Left renal pelvis (tissue), 4 donors: ENCODE measurements around the gene E2F3. TPM values are rescaled to one million over a fixed set of nuclear protein-coding genes. Genes with fewer than 3 reads are reported as not detected.
"Not testable (repeated sequence)": the region's sequence is repeated elsewhere in the genome, so short reads cannot be mapped to it uniquely, and the experiment has no call there.

Experiments
- DNase-seq, 4 donors: peaks; one replicate each; pipeline ENCODE4 v3.0.0-alpha.2; 2013; ENCODE audit warnings: low read depth in 4 of 4, low spot score in 3 of 4
- polyA plus RNA-seq, 4 donors: library from polyadenylated mRNA; unstranded; fragments of 120-200 nt; gene quantifications; one replicate each; pipeline ENCODE4 v1.2.1, GENCODE V29; 2013; ENCODE audit not compliant: insufficient read length in 4 of 4

E2F3 gene
- polyA plus RNA-seq, 4 donors, result 8.3 to 20.1 (median 19.4) TPM

DNA sequence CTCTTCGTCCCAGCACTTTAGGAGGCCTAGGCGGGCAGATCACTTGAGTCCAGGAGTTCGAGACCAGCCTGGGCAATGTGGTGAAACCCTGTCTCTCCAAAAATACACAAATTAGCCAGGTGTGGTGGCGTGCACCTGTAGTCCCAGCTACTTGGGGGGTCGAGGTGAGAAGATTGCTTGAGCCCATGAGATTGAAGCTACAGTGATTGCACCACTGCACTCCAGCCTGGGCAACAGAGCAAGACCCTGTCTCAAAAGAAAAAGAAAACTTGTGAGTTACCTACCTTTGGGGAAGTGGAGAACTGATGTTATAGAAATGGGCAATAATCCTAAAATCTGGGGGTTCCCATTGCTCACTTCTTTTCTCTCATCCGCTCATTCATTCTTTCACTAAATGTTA, 58.0 kb downstream of the E2F3 start:
- no peak for DNase-seq

DNA sequence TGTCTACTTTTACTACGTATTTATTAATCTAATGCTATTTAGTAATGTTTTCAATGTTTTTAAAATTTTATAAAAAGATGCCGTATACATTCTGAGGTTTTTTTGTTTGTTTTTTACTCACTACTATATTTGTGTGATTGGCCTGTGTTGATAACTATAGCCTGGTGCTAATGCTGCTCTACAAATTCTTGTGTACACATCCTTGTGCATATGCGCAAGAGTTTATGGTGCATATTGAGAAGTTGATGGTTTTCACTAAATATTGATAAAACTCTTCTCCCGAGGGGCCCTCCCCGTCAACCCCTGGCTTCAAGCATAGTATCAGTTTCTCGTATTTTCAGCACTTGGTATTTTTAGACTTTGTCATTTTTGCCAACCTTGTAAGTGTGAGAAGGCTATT, 59.9 kb downstream of the E2F3 start:
- DNase-seq, result no peak

DNA sequence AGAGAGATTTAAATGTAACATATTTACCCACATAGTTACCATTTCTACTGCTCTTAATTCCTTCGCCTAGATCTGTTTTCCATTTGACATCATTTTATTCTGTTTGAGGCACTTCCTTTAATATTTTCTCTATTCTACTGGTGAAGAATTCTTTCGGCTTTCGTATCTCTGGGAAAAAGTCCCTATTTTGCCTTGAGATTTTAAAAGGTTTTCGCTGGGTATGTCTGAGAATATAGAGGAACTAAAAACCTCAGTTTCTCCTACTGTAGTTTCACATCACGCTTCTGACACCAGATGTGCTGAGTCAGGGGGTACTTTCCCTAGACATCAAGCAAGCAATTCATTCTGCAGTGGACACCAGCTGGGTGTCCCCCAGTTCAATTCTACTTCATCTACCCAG, 61.7 kb downstream of the E2F3 start:
- no peak for DNase-seq

DNA sequence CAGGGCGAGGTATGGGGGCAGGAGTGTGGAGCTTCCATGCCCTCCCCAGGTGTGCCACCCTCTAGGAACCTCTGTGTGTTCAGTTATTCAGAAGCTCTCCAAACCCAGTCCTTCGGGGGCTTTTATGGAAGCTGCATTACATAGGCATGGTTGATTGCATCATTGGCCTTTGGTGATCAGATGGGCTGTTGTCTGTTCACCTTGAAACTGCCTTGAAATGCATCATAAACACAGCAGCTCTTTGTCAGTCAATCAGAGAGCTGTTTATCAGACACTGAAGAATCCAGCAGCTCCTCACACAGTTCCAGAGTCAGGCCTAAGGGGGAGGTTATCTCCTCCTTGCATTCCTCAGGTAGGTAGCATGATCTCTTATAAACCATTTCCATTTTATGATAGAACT, 62.4 kb downstream of the E2F3 start:
- DNase-seq, result no peak

DNA sequence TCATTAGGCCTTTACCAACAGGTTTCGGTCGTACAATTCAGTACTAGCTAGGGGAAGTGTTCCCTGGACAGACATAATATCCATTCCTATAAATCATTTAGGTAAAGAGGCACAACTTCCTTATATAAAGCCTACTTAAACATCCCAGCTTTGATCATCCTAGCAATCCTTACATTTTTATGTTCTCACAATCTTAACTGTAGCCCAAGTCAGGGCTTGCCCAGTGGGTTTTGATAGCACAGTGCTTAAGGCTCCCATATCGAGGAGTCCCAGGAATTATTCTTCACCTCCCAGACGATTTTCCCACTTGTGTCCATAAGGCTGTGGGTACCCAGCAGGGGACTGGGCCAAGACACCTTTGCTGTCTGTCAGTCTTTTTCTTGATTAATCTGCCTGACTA, 63.2 kb downstream of the E2F3 start:
- DNase-seq, result no peak

DNA sequence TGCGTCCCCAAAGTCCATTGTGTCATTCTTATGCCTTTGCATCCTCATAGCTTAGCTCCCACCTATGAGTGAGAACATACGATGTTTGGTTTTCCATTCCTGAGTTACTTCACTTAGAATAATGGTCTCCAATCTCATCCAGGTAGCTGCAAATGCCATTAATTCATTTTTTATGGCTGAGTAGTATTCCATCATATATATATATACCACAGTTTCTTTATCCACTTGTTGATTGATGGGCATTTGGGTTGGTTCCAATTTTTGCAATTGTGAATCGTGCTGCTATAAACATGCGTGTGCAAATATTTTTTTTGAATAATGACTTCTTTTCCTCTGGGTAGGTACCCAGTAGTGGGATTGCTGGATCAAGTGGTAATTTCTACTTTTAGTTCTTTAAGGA, 63.9 kb downstream of the E2F3 start:
- not testable (repeated sequence) for DNase-seq

DNA sequence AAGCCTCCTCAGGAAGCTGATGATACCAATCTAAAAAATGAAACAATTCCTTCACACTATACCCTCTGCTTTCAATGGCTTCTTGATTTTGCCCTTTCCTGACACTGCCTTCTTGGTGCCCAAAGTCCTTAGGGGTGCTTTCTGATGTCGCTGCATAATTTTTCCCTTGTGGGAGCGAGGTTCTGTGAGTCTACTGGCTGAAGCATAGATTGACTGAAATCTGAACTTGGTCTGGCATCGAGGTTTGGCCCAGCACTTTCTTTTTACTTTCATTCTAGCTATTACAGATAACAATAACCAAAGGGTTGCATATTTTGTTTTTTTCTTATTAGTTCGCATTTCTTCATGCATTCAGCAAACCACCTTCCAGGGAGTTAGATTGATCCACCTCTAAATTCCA, 65.8 kb downstream of the E2F3 start:
- DNase-seq, result no peak

DNA sequence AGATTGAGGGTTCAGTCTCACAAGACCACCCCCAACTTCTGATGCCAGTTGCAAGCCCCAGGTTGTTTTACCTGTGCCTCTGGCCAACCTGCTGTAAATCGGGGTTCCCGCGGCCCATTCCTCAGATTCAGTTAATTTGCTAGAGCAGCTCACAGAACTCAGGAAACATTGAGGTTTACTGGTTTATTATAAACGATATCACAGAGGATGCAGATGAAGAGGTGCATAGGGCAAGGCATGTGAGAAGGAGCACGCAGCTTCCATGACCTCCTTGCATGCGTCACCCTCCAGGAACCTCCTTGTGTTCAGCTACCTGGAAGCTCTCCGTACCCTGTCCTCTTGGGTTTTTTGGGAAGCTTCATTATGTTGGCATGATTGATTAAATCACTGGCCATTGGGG, 66.5 kb downstream of the E2F3 start:
- no peak for DNase-seq

DNA sequence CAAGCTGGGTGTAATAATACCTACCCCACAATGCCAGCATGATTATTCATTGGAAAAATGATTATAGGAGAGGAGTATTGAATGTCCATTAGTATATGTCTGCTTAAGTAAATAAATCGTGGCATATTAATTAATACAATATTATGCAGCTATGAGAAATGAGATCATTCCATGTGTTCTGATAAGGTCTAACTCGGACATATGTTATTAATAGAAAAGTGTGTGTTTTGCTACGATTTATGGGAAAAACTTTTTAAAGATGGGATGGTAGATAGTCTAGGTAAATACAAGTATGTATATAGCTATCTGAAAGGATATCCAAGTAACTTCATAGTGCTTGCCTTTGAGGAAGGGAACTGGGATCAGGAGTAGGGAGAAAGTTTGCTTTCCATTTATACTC, 71.1 kb downstream of the E2F3 start:
- DNase-seq, result no peak

DNA sequence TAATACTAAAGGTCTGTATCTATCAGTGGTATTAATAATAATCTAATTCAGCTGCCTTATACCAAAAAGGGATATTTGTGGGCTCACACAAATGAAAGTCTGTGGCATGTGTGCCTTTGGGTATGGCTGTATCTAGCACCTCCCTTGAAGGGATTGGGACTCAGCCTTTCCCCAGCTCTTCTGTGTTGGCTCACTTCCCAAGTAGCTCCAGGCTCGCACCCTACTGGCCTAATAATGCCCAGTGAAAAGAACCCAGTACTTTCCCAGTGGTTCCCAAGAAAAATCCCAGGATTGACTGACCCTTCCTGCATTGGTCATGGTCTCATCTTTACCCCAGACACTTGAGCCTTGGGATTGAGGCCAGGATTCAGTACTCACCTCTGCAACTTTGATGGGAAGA, 71.8 kb downstream of the E2F3 start:
- DNase-seq, result no peak

DNA sequence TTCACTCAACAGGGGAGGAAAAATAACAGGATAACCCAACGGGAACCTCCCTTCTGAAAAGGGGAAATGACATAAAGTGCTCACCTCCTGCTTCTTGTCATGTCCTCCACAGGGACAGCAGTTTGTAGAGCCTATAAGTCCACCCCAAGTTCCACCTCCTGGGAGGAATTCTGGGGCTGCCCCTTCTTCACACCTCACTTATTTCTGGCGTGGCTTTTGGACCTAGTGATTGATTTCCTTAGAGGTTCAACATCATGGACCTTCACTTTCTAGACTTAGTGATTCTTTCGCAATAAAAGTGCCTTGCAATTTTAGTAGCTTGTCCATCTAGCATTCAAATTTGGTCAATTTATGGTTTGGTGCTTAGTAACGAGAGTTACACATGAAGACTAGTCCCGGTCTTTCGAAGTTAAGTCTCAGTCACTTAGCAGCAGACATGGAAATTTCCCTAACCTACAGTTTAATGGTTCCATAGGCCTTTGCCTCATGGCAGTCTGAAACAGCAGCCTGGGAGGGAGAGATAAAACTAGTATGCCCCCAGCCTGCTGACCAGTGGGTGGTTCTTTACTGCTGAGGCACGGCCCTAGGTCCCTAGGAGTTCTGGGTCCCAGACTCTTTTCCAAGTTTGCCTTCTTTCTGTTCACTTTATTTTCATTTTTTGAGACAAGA, 73.3 kb downstream of the E2F3 start:
- no peak for DNase-seq

DNA sequence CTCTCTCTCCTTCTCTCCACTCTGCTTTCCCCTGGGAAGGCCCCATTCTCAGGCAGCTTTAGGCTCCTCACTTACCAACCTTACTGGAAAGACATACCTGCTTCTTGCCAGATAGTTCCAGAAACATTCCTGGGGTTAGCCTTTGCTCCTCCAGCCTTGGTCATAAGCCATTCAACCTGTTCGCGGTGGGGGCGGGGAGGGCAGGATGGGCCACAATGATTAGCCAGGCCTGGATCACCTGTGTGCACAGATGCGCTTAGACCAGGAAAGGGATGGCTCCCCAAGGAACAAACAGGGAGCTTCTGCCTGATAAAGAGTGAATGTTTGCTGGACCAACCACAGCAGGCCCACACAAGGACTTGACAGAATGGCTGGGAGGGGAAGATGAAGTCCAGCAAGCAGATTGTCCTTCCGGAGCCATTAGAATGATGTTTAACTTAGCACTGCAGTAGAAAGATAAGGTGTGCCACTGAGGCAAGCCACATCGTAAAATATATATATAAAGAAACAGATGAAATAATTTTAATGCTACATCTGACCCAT, 74.9 kb downstream of the E2F3 start:
- no peak for DNase-seq

DNA sequence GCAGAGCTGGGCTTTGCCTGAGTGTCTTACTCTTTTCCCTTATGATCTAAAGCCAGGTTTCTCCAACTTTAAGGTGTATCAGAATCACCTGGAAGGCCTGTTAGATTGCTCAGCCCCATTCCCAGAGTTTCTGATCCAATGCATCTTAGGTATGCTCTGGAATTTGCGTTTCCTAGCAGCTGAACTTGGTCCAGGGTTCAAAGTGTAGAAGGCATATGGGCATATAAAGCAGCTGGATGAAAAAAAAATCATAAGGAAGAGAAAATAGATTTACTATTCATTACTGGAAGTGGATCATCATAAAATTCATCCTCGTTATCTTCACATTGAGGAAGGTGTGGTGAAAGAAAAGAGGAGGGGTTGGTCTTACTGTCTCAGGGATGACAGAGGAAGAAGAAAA, 75.8 kb downstream of the E2F3 start:
- DNase-seq, result no peak

DNA sequence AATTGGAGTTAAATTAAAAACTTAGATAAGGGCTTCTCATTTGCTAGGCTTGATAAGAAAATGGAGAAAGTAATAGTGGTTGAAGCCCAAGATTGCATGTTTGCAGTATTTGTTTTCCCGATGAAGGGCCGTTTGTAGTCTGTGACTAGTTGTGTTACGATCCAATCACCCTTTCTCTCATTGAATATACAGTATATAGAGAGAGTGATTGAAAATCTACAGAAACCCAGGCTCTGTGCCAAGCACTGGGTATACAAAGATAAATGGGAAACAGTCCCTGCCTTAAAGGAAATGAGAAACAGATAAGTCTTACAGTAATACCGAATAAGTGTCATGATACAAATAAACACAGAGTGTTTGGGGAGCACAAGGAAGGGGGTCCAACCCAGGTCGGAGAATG, 77.4 kb downstream of the E2F3 start:
- DNase-seq, result no peak

DNA sequence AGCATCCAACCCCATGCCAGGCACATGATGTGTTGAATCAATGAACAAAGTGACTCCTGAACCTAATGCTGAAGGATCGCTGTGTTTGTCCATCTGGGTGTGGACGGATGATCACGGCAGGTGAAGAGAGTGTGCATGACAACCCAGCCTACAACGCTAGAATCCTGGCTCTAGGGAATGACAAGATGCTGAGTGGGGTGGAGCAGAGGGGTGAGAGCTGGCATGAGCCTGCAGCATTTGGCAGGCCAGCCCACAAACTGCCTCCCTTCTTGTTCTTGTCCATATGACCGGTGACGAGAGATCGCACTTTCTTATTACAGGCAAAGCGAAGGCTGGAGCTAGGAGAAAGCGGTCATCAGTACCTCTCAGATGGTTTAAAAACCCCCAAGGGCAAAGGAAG, 77.8 kb downstream of the E2F3 start:
- no peak for DNase-seq

DNA sequence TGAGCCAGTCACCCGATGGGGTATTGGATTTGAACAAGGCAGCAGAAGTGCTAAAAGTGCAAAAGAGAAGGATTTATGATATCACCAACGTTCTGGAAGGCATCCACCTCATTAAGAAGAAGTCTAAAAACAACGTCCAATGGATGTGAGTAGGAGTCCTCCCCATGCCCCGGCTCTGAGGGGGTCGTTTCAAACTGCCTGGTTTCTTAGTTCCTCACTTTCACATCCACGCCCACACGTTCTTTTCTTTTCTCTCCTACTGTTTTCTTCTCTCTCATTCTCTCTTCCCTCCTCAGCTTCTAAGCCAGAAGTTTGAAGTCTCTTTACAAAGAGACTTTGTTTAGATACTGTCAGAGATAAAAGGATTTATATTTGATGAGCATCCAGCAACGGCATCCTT, 79.6 kb downstream of the E2F3 start:
- DNase-seq, result no peak

DNA sequence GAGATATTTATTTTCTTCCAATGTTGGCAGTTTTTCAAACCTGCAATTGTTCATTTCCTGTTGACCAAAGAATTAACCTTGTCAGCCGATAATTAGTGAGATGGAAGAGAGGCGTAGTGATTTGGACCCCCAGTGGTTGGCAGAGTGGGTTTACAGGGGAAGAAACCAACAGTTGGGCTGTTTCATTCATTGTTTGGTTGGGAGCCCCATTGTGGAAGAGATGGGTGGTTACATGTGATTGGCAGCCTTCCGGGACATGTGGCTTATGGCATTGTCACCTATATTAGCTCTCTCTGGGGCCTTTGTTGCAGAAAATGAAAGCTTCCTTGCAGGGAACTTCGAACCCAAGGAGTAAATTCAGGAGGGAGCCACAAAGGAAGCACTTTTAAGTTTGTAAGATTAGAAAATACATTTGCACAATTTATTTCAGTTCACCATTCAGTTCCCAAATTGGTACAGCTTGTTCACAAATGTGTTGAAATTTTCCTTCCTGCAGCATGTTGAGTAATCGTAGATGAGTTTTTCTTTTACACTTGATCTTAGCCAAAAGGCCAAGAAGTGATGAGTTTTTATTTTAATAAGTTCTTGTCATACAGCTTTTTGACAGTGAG, 82.3 kb downstream of the E2F3 start:
- no peak for DNase-seq

DNA sequence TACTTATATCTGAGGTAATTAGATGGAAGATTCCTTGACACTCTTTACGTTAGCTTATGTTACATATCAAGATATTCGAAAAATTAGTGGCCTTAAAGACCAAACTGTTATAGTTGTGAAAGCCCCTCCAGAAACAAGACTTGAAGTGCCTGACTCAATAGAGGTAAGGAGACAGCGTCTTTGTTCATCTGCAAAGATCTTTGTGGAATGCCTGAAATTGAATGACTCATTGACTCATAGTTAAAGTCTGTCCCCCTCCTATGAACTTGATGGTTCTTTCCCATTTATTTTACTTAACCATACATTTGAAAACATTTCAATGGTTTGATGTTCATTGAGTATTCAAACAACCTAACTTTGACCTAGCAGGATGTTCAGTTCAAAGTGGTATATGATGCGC, 85.0 kb downstream of the E2F3 start:
- no peak for DNase-seq

DNA sequence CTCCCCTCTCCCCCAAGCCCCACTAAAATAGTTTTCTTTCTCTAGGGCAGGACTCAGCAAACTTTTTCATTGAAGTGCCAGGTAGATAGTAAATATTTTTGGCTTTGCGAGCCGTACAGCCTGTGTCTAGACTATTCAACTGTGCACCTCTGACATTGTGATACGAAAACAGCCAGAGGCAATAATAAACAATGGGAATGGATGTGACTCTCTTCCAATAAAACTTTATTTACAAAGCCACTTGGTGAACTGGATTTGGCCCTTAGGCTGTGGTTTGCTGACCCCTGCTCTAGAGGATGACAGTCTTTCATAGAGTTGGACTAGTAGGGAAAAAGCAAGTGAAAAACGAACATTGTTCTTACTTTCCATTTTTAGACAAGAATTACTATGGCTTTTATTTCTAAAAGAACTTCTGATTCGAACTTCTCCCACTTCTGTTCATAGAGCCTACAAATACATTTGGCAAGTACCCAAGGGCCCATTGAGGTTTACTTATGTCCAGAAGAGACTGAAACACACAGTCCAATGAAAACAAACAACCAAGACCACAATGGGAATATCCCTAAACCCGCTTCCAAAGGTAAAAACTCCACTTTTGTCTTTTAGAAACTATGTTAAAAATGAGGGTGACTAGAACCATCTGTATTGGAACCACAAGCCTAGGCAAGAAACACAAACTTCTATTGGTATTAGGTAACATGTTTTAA, 86.1 kb downstream of the E2F3 start:
- DNase-seq, result no peak

DNA sequence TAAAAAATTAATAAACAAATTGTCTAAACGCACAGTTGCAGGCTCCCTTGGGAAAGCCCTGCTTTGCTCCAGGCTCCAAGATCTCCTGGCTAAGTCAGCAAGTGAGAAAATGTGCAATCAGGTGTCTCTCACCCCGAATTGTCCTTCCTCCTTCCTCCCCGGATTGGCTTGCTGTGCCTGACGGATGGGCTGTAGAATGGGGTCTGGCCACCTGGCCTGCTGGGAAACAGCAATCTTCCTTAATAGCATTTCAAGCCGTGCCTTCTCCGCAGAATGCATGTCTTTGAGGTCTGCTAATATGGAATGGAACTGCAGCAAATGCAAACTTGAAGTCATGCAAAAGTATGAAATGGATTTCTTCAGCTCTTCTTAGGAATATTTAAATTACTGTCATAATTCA, 88.9 kb downstream of the E2F3 start:
- no peak for DNase-seq

DNA sequence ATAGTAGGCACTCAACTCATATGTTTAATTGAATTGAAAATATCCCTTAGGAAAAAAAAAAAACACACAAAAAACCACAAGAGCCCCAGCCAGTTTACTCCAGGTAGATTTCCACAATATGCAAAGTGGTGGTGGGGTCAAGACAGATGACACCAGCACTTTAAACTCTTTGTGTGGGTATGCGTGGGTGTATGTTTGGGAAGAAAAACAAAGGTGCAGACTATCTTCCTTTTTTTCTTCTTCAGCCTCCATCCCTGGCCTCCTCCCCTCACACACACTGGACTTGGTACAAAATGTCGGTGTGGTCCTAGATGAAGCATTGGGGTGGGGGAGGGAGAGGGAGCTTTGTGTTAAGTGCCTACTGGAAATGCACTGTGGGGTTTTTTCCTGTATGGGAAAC, 90.4 kb downstream of the E2F3 start:
- DNase-seq, result no peak
